GM21360 (cell line): ENCODE results near the gene BRAF.
"Not testable (repeated sequence)": the region's sequence is repeated elsewhere in the genome, so short reads cannot be mapped to it uniquely, and the experiment has no call there.

ENCODE experiments used
- ATAC-seq: cut with Tn5 transposase; IDR thresholded peaks from one replicate; pipeline ENCODE4 v1.9.1; 2021; ENCODE audit warnings: mild to moderate bottlenecking, moderate library complexity; ENCODE audit not compliant: unreplicated experiment

The BRAF gene

DNA sequence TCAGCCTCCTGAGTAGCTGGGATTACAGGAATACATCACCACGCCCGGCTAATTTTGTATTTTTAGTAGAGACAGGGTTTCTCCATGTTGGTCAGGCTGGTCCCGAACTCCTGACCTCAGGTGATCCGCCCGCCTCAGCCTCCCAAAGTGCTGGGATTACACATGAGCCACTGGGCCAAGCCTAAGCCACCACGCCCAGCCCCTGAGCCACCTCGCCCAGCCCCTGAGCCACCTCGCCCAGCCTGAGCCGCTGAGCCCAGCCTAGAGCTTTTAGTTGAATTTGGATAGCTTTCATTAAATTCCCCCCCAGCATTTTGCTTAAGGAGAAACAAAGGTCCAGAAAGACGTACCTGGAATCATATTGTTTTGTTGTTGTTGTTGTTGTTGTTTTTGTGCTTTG, 254.9 kb downstream of the BRAF start:
- not testable (repeated sequence) for ATAC-seq

DNA sequence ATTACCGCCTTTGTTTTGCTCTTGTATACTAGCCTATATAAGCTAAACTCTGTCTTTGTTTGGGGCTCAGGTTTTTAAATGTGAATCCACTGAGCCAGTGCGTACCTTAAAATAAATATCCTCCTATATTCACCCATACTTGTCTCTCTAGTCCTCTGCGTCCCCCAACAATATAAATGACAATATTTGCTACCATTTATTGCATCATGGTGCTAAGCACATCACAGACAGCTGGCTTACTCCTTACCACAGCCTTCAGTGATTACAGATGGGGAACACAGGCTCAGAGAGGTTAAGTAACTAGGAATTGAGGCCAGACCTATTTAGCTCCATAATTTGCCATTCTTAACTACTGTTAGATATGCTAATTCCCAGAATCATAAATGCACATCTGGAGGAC, 255.4 kb downstream of the BRAF start:
- no peak for ATAC-seq
